Fibroblast of skin of abdomen (primary cell): ENCODE measurements around the gene EFCAB5.
"Not testable (repeated sequence)": the region's sequence is repeated elsewhere in the genome, so short reads cannot be mapped to it uniquely, and the experiment has no call there.

Source experiments
- DNase-seq: peaks from one replicate; pipeline ENCODE4 v3.0.0-alpha.2; 2013

EFCAB5 gene

DNA sequence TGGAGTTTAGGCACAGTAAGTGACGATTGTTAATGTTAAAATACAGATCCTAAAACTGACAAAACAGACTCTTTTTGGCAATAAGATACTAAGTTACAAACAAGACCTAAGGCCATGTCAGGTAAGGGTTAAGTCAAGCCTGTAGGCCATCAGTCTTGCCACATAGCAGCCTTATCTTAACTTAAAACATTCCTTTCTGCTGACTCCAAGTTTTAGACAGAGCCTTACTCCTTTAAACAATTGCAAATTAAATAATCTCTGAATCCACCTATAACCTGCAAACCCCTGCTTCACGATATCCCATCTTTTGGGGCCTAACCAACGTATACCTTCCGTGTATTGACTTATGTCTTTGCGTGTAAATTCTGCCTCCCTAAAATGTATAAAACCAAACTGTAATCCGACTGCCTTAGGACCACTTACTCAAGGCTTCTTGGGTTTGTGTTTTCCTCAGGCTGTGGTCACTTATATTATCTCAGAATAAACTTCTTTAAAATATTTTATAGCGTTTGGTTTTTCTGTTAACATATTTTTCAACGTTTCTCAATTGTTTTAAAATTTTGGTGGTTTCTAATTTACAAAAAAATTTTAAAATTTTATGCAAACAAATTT lies 64.4 kb downstream of the EFCAB5 start:
- DNase-seq = no peak

DNA sequence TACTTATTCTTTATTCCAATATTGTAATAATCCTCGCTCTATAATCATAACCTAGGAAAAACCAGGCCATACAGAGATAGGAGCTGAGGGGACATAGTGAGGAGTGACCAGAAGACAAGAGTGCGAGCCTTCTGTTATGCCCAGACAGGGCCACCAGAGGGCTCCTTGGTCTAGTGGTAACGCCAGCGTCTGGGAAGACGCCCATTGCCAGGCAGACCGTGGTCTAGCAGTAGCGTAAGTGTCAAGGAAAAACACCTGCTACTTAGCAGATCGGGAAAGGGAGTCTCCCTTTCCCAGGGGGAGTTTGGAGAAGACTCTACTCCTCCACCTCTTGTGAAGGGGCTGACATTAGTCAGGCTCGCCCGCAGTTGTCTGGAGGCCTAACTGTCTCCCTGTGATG lies 70.5 kb downstream of the EFCAB5 start:
- DNase-seq = not testable (repeated sequence)

DNA sequence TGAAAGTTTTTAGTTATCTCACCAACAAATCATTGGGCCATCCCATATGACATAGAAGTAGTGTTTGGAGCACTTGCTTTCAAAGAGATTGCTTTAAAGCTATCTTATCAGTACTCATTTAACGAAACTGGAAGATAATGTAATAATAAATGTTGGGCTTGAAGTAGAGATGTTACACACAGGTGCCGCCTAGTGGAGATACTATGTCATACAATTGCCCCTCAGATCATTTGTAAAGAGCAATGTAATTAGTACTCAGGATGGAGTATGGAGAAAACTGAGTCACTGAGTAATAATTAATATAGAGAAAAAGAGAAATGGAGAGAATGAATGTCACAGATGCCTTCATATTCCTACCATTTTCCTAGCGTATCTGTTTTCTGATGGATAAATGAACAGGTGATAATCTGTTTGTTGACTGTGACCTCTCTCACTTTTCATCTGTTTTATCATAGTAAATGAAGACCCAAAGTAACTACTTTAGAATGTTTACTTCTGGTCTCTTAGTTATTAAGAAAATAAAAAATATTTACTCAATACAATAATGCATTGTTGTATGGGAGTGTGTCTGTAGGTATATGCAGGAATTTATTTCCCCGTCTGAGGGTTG lies 80.4 kb downstream of the EFCAB5 start:
- peak; percentile 30 for DNase-seq

DNA sequence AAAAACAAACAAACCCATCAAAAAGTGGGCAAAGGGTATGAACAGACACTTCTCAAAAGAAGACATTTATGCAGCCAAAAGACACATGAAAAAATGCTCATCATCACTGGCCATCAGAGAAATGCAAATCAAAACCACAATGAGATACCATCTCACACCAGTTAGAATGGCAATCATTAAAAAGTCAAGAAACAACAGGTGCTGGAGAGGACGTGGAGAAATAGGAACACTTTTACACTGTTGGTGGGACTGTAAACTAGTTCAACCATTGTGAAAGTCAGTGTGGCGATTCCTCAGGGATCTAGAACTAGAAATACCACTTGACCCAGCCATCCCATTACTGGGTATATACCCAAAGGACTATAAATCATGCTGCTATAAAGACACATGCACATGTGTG lies 83.9 kb downstream of the EFCAB5 start:
- DNase-seq = not testable (repeated sequence)

DNA sequence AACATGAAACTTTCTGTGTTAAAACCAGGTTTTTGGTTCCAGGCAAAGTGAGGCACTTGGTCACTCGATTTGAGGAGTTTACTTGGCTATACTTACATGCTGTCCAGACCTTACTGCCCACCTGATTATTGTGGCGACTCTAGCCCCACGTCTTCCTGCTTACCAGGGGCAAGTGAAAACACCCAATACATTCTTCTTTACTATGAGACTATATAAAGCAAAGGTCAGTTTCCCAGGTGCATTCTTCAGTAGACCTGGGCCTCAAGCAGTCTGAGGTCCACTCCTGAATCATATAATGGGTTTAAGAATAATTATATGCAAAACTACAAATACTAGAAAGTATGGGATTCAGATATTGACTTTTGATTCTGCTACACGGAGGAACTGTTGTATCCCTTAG lies 86.2 kb downstream of the EFCAB5 start:
- DNase-seq = no peak

DNA sequence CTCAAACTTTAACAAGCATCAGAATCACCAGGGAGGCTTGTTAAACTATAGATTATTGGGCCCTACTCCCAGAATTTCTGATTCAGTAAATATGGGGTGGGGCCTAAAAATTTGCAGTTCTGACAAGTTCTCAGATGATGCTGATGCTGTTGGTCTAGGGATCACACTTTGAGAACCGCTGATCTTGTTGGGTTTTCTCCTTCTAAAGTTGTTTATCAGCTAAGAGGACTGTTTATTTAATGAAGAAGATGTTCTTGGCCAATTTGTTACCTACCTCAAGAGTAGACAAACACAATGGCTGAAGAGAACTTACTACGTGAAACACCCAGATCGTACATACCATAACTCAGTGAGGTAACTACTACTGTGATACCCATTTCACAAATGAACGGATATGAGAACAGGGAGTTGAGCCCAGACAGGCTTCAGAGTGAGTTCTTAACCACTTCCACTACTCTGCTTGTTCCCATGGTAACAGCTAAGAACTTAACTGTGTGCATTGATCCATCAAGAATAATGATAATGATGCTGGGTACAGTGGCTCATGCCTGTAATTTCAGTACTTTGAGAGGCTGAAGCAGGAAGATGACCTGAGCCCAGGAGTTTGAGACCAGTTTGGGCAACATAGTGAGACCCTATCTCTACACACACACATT lies 89.9 kb downstream of the EFCAB5 start:
- no peak for DNase-seq

DNA sequence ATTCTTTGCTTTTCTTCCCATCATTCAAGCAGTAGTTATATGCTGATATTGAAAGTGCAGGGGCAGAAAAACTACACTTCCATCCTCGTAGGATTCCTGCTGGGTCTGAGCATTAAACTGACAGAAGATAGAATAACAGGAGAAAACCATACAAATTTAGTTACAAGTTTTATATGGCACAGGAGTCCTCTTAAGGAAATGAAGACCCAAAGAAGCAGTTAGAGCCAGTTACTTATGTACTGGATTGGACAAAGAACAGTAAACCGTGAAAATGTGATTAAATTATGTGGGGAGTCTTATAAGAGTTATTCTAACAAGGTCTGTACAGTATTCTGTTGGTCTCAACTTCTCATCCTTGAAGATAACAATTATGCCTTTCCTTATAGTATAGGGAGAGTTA lies 93.9 kb downstream of the EFCAB5 start:
- no peak for DNase-seq

DNA sequence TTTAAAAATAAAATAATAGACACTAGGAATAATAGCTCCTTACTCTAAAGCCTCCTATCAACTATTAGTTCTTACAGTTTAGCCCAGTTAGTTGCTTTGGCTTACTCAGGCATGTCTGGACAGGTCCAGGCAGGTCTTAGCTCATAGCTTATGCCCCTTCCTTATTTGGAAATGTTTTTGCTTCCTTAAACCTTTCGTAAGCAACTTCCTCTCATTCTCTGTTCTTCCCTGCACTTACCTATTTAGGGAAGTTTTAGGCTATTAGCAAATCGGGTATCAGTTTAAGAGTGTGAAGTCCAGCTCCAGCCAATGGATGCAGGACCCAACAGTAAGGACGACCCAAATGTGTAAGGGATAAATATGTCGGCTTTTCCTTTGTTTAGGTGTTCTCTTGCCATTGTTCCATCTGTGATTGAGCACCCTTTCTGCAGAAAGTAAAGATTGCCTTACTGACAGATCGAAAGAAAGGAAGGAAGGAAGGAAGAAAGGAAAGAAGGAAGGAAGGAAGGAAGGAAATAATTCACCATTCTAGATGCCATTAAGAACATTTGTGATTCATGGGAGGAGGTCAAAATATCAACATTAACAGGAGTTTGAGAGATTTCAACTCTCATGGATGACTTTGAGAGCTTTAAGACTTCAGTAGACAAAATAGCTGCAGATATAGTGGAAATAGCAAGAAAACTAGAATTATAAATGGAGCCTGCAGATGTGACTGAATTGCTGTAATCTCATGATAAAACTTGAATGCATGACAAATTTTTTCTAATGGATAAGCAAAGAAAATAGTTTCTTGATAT lies 99.5 kb downstream of the EFCAB5 start:
- peak; percentile 30 for DNase-seq

DNA sequence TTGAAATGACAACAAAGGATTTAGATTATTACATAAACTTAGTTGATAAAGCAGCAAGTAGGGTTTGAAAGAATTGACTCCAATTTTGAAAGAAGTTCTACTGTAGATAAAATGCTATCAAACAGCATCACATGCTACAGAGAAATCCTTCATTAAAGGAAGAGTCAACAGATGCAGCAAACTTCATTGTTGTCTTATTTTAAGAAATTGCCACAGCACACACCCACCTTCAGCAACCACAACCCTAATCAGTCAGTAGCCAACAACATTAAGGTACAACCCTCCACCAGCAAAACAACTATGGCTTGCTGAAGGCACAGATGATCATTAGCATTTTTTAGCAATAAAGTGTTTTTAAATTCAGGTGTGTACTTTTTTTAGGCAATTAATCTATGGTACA lies 100.1 kb downstream of the EFCAB5 start:
- DNase-seq = no peak

DNA sequence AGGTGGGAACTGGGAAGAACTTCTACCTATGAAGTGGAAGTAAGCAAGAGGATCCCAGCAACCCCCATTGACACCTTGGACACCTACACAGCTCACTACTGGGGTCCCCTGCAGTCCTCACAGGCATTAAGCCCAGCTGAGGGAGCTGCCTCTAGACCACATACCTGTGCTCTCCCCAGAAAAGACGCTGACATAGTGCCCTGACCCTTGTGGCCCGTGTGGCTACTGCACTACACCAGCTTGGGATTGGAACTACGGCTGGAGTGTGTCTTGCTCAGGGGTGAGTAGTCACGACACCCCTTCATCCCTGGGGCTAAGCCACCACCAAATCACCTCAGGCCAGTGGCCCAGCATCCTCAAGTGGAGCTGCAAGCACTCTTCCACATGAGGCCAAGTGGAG lies 120.9 kb downstream of the EFCAB5 start:
- DNase-seq = no peak

DNA sequence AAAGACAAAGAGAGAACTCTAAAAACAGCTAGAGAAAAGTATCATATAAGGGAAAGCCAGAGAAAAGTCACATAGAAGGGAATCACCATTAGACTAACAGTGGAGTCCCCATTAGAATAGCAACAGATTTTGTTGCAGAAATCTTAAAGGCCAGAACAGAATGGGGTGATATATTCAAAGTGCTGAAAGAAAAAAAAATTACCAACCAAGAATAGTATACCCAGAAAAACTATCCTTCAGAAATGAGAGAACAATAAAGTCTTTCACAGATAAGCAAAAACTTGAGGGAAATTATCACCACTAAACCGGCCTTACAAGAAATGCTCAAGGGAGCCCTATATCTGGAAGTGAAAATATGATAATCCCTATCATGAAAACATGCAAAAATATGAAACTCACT lies 123.3 kb downstream of the EFCAB5 start:
- DNase-seq = no peak

DNA sequence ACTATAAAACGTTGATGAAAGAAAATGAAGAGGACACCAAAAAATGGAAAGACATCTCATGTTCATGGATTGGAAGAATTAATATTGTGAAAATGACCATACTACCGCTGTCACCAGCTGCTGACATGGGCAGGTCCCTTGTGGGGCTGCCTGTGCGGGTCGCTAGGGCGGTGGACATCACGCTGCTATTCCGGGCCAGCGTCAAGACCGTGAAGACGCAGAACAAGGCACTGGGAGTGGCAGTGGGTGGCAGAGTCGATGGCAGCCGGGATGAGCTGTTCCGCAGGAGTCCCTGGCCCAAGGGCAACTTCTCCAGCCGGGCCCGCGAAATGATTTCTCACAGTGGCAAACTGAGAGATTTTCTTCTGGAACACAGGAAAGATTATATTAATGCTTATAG lies 127.0 kb downstream of the EFCAB5 start:
- no peak for DNase-seq

DNA sequence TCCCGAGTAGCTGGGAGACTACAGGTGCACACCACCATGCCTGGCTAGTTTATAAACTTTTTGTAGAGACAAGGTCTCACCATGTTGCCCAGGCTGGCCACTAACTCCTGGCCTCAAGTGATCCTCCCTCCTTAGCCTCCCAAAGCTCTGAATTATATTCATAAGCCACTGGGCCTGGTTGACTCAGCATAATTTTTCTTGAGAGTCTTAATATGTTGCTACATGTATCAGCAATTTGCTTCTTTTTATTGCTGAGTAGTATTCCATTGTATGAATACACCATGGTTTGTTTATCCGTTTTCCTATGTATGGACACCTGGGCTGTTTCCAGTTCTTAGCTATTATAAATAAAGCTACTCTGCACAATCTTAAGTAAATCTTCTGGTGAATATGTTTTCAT lies 132.8 kb downstream of the EFCAB5 start:
- DNase-seq = no peak

DNA sequence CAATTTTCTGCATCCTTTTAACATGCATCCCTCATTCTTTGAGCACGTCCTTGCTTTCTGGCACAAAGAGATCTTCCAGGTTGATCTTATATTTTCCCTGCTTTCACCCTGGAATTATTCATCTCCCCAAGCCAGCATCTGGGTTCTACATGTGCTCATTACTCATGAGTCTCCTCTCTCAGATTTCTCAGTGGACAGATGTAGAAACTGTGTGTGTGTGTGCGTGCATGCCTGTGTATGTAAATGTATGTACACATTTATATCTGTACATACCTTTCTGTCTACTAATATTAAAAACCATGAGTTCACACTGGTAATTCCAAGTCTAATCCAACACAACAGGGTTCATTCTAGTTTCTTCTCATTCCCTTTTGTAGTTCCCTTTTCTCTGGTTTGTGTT lies 133.3 kb downstream of the EFCAB5 start:
- peak; percentile 47 for DNase-seq

DNA sequence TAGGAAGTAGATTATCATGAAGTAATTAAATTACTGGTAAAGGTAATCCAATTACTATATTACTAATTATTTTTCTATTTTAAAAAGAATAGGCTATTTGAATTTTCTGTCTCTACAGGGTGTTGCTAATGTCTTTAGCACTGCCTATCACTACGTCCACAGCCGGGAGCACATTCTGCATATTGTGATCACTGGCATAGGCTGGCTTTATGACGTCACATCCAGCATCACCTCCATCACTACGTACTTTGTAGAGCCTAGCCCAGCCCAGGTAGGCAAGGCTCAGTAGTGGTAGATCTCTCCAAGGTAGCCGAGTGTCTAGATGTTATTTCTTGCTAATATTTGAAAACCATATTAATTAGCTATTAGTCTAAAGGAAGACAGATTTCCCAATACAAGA lies 141.3 kb downstream of the EFCAB5 start:
- DNase-seq = no peak

DNA sequence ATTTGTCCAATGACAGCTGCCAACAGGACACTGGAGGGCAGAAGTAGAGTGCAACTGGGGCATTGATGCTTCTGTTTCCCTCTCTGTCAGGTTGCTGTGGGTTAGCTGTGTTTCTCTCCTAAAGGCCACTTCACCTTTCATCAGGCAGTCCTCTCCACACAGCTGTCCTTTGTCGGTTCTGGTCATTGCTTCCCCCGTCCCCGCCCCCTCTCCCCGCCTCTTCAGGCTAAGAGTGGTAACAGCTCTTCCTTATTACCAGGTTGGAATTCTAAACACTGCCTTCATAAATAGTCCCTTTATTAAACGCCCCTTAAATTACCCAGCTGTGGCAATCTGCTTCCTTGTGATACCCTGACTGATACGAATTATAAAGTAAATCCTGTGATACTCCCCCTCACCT lies 143.4 kb downstream of the EFCAB5 start:
- DNase-seq = no peak

DNA sequence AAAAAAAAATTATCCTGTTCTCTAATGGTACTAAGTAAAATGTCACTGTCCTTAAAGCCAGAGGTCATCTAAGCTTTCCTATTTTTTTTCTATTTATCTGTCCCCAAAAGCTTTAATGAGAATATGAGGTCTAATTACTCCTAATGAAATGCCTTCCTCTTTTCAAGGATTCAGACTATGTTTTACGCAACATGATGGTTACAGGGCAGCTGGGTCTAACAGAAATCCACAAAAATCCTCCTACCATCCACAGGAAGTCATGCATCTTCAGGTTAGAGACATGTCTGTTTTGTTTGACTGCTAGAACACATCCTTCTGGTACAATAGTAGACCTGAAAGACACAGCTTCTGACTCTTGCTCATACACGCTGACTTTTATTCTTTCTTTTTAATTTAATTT lies 145.5 kb downstream of the EFCAB5 start:
- no peak for DNase-seq

DNA sequence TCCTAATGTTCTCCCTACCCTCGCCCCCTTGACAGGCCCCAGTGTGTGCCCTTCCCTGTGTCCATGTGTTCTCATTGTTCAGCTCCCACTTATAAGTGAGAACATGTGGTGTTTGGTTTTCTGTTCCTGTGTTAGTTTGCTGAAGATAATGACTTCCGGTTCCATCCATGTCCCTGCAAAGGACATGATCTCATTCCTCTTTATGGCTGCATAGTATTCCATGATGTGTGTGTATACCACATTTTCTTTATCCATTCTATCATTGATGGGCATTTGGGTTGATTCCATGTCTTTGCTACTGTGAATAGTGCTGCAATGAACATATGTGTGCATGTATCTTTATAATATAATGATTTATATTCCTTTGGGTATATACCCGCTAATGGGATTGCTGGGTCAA lies 146.0 kb downstream of the EFCAB5 start:
- not testable (repeated sequence) for DNase-seq

DNA sequence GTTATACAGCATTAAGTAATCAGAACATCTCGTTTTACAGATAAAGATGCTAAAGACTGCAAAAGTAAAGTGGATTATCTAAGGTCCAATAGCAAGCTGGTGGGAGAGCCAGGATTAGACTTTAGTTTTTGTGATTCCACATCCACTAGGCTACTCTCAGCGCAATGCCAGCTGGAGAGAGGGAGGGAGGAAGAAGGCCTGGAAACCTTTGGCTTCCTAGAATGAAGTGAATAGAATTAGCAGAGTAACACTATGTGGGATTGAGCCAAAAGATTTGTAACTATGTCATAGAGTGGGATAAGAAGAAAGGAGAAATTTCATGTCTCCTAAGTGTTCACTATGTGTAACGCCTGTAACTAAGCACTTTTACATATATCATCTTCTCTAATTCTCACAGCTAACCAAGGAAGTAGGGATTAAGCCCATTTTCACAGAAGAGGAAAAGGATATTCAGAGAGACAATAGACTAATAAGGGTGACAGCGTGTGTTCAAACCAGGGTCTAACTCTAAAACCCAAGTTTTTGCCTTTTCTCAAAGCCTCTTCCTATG lies 149.8 kb downstream of the EFCAB5 start:
- DNase-seq = no peak

DNA sequence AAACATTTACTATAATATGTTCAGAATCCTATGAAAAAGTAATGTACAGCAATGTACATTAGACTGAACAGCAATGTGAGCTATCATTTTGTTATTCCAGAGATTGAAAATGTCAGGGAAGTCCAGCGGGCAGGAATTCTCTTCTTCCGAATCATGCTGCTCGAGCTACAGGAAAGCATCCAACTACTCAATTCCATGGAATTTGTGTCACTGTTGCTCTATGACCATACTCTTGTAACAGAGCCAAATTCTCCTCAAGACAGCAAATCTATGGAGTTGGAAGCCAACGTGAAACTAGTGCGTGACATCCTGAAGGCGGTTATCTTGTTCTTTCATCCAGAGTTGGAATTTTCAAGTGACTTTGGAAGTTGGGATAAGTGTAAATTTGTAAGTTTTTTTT lies 150.3 kb downstream of the EFCAB5 start:
- peak; percentile 93 for DNase-seq

DNA sequence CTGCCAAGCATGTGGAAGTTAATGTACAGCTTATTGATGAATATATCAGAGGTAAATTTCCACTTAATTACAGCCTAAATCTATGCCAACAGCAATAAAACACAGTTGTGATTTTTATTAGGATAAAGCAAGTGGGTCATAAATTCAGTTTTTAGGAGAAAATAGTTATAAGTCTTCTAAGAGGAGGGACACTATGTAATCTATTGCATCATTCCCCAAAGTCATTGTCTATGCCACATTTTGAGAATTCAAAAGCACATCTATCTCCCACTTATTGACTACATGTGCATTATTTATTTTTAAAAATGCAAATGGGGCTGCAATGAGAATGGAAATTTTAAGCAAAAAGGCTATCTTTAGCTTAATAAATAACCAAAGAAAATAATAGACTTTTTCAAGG lies 151.5 kb downstream of the EFCAB5 start:
- DNase-seq = no peak

DNA sequence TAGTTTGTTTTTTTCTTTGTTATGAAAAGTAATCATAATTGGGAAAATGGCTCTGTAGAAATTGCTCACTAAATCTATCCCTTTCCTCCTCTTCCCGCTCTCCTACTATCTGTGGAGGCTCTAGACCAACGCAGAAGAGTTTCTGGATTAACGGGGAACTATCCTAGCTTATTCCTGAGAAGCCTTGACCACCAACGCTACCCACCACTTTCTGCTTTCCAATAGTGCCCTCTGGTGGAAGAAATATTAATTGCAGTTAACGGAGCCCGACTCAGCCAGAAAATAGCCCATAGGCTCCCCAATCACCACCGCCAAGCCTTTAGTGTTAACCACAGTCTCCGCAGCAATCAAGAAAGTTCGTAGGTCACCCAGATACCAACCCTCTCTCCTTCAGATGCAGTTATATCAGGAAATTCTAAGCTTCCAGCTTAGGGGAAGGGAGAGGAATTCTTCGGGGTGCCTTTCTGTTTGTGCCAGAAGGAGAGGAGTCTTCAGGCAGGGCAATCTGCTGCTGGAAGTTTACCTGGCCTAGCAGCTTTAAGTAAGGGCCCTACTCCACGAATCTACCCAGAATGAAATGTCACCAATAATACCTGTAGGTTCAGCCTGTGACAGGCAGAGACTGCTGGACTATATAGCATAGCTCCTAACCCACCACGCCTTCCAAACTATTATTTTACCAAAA lies 152.2 kb downstream of the EFCAB5 start:
- DNase-seq = peak; percentile 69
